GM12874 (cell line): ENCODE measurements around the gene DAZAP2.

Source experiments
- TF ChIP-seq, protein P1 (sequence below): IDR thresholded peaks from 2 replicates; pipeline ENCODE4 v1.5.1; 2011; ENCODE audit warnings: low read depth, mild to moderate bottlenecking, control low read depth, low read length, moderate library complexity; ENCODE audit not compliant: insufficient read depth

Gene DAZAP2, protein sequence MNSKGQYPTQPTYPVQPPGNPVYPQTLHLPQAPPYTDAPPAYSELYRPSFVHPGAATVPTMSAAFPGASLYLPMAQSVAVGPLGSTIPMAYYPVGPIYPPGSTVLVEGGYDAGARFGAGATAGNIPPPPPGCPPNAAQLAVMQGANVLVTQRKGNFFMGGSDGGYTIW

GRCh38 chr12:51238510-51239334, at the start of gene DAZAP2:
DAZAP2 (plus strand) TSS chr12:51238826; CDS start chr12:51238908, 82 bp downstream.
- TF ChIP-seq, protein P1, sequence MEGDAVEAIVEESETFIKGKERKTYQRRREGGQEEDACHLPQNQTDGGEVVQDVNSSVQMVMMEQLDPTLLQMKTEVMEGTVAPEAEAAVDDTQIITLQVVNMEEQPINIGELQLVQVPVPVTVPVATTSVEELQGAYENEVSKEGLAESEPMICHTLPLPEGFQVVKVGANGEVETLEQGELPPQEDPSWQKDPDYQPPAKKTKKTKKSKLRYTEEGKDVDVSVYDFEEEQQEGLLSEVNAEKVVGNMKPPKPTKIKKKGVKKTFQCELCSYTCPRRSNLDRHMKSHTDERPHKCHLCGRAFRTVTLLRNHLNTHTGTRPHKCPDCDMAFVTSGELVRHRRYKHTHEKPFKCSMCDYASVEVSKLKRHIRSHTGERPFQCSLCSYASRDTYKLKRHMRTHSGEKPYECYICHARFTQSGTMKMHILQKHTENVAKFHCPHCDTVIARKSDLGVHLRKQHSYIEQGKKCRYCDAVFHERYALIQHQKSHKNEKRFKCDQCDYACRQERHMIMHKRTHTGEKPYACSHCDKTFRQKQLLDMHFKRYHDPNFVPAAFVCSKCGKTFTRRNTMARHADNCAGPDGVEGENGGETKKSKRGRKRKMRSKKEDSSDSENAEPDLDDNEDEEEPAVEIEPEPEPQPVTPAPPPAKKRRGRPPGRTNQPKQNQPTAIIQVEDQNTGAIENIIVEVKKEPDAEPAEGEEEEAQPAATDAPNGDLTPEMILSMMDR, result 0 out of 2 replicates have a peak, but pooled peaks have one; percentile 7

DNA sequence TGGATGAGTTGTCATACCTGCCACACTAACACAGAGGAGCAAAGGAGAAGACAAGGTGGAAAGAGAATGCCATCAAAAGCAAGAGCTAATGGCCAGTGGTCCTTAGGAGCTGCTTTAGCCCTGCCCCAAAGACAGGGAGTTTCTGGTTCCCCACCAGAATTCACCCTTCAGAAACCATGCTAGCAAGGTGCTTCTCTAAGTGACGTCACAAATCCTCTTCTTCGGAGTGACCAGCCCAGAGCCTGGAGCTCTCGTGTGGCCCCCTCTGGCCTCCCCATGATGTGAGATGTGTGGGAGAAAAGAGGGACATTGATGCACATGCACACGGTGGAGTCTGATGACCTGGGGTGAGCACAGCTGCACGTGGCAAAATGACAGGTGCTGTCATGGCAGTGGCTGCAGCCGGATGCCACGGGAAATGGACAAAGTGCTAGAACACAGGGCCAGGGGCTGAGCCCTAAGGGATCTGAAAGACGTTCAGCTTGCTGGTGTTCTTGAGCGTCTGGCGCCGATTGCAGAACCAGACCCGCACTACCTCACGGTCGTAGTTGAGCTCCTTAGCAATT, 48.8 kb upstream of the DAZAP2 start:
- TF ChIP-seq, protein P1, result no peak

DNA sequence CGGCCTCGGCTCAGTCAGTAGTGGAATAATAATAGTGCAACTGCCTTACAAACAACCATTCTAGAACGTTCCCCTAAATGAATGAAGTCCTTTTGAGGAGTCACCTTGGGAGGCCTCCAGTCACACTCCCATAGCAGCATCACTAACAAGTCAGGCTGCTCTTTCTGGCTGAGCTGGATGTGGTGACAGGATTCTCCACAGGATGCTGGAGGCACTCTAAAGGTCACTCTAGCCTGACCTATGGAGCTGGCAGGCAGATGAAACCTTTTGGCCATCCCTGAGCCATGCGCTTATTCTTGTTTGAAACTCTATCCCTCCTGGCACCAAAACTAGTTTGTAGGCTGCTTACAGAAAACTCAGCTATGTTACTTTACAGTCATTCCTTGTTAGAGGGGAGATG, 47.8 kb upstream of the DAZAP2 start:
- TF ChIP-seq, protein P1, result no peak

DNA sequence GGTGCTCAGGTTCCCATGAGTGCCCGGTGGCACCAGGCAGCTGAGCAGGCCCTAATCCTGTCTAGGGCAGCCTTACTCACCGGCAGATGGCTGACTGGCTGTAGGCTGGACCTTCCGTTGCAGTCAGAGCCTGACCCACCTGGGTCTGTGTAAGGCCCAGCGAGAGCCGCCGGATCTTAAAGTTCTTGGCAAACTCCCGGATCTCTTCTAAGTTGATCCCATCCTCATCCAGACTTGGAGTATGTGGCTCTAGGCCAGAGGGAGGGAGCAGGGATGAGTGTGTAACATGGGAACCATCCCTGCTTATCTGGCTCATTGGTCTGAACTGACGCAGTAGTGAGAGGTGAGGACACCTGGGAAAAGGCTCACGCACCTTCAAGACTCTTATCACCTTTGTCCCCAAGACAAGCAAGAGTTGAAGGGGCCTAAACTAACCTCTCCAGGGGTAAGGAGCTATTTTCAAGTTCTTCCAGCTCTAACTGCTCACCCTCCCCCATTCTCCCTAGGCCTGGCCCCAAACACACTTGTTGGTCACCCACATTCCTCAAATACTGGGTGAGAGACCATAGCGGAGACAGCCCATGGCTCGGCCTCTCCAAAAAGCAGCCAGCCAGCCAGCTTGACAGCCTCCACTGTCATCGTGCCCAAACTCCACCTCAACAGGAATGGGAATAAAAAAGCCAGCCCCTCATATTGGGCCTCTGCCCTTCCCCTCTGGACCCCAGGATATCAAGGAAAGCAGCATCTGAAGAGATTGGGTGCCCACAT, 46.9 kb upstream of the DAZAP2 start:
- TF ChIP-seq, protein P1, result no peak

- TF ChIP-seq, protein P1, result no peak
Measured at GRCh38 chr12:51192284-51192671, 46.3 kb upstream of the DAZAP2 start.

GRCh38 chr12:51195841-51196240, 42.8 kb upstream of the DAZAP2 start:
- TF ChIP-seq, protein P1, result no peak

DNA sequence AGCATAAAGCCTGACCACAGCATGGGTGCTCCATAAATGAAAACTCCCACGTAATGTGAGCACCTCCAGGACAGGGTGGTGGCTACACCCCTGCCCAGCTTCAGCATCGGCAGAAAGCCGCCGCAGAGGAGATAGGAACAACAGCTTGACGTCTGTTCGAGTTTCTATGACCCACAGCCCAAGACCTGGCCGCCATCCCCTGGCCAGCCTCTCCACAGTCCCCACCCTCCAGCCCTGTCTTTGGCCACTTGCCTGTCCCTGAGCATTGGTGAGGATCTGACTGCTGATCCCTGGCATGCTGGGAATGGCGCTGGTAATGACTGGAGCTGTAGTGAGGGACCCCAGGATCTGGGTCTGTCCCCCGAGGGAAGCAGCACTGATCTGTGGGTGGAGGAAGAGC, 42.1 kb upstream of the DAZAP2 start:
- TF ChIP-seq, protein P1, result no peak
